Measurements from ENCODE around the gene ZNF710. TPM values are rescaled to one million over a fixed set of nuclear protein-coding genes. Genes with fewer than 3 reads are reported as not detected.

ZNF710 gene
- total RNA-seq, 1 experiment from 2014 or later: 40.7 TPM

DNA sequence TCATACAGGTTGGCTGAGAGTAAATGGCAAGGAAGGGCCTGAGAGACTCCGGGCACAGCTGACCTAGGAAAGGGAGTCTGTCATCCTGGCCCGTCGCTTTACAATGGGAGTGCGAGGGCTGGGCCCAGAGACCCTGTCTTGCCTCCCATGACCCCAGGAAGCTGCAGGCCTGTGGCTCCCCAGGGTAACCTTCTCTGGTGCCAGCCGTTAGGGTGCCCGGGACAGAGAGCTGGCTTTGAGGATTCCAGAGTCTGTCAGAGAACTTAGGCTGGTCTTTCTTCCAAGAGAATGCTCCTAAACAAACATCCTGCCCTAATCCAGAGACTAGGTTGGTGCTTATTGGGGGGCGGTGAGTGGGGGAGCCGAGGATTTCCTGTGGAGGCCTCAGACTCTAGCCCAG lies 18.5 kb downstream of the ZNF710 start:
- H3K4me2 ChIP-seq (ENCODE audit: insufficient read depth, insufficient read length, low read length): no peak overlapping the region
- no peak overlapping the region for H2AK5ac ChIP-seq (ENCODE audit: insufficient read length, low read length)
- no peak overlapping the region for H2BK20ac ChIP-seq (ENCODE audit: low read depth, low read length, poor library complexity, severe bottlenecking)
- no peaks in the 10 kb centered on the region for H3K27me3 ChIP-seq (ENCODE audit: insufficient read depth, low read length)
- no peak for DNase-seq
- no peaks in the 10 kb centered on the region for H3K23me2 ChIP-seq (ENCODE audit: insufficient read length, low read depth, low read length, poor library complexity, severe bottlenecking)
- H2BK5ac ChIP-seq (ENCODE audit: insufficient read length, low read length): no peak overlapping the region
- H3K79me2 ChIP-seq (ENCODE audit: insufficient read depth, low read length): no peaks in the 10 kb centered on the region
- no peak overlapping the region for H3K23ac ChIP-seq (ENCODE audit: insufficient read length, low read depth, low read length)
- WGBS (ENCODE audit: extremely low coverage, insufficient read length, low lambda C conversion rate): no CpG with 5 or more reads among the region's 8 CpGs
- no peak overlapping the region for H3K27ac ChIP-seq (ENCODE audit: insufficient read length, low read depth, low read length)
- Mint-ChIP-seq H3K9me3 (no peaks in the 10 kb centered on the region; a peak in 1 of 5 replicates), H3K4me3 (no peak overlapping the region), H3K4me1 (peaks cover 23 to 30% of the 10 kb centered on the region in 2 experiments), H3K27me3 (ENCODE audit: low read depth) (no peaks in the 10 kb centered on the region), H3K27ac (no peak overlapping the region), H3K36me3 (ENCODE audit: insufficient read depth in 1 of 3, low read depth in 3 of 3) (peaks cover 0 to 4% (median 0%) of the 10 kb centered on the region in 3 experiments; a peak in 1 of 7 replicates)
- no peak overlapping the region for H3K4ac ChIP-seq (ENCODE audit: low read depth, low read length)
- no peak overlapping the region for H3T11ph ChIP-seq (ENCODE audit: low read length)
- TF ChIP-seq, protein P1, sequence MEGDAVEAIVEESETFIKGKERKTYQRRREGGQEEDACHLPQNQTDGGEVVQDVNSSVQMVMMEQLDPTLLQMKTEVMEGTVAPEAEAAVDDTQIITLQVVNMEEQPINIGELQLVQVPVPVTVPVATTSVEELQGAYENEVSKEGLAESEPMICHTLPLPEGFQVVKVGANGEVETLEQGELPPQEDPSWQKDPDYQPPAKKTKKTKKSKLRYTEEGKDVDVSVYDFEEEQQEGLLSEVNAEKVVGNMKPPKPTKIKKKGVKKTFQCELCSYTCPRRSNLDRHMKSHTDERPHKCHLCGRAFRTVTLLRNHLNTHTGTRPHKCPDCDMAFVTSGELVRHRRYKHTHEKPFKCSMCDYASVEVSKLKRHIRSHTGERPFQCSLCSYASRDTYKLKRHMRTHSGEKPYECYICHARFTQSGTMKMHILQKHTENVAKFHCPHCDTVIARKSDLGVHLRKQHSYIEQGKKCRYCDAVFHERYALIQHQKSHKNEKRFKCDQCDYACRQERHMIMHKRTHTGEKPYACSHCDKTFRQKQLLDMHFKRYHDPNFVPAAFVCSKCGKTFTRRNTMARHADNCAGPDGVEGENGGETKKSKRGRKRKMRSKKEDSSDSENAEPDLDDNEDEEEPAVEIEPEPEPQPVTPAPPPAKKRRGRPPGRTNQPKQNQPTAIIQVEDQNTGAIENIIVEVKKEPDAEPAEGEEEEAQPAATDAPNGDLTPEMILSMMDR (conservative IDR thresholded peaks at IDR 0.05): no peak
- H4K20me1 ChIP-seq (ENCODE audit: control insufficient read depth, insufficient read depth, insufficient read length): no peaks in the 10 kb centered on the region
- no peak overlapping the region for H4K8ac ChIP-seq (replicated peaks; ENCODE audit: insufficient read length, low read depth, low read length)
- no peak overlapping the region for H2AFZ ChIP-seq (ENCODE audit: low read length)
- H3K4me1 ChIP-seq (ENCODE audit: insufficient read depth, low read length): no peaks in the 10 kb centered on the region; the same call in 1 of the 2 replicates
- H3K79me1 ChIP-seq (ENCODE audit: insufficient read depth, low read depth, low read length, poor library complexity, severe bottlenecking): no peaks in the 10 kb centered on the region
- no peak overlapping the region for H2BK12ac ChIP-seq (ENCODE audit: insufficient read length, low read depth, low read length)
- H3K56ac ChIP-seq (ENCODE audit: insufficient read length, low read depth, low read length): no peak overlapping the region
- no peak overlapping the region for H4K91ac ChIP-seq (ENCODE audit: insufficient read length, low read depth, low read length)
- no peak overlapping the region for H2BK15ac ChIP-seq (ENCODE audit: low read depth, low read length)
- no peak overlapping the region for H4K5ac ChIP-seq (ENCODE audit: insufficient read length, low read depth, low read length)
- no peak overlapping the region for H3K18ac ChIP-seq (ENCODE audit: insufficient read length, low read depth, low read length)
- H2BK120ac ChIP-seq (ENCODE audit: low read depth, low read length, poor library complexity, severe bottlenecking): no peak overlapping the region
- no peak overlapping the region for H3K9ac ChIP-seq (ENCODE audit: extremely low read depth, insufficient read length, low read length)
- no peak overlapping the region; the same call in 1 of the 2 replicates for H3K14ac ChIP-seq (ENCODE audit: insufficient read depth, low read length)
- H3K9me3 ChIP-seq (ENCODE audit: control insufficient read depth, low read depth, low read length): no peaks in the 10 kb centered on the region
